Mesodermal cell (in vitro differentiated cells): Measurements from ENCODE around the gene KRT7.
"Not testable (repeated sequence)": the region's sequence is repeated elsewhere in the genome, so short reads cannot be mapped to it uniquely, and the experiment has no call there.

Experiments
- H3K27ac ChIP-seq: 2 replicates; pipeline ENCODE4 v1.7.0; 2013; ENCODE audit warnings: mild to moderate bottlenecking, low read depth, low read length, moderate library complexity; ENCODE audit not compliant: severe bottlenecking
- H3K36me3 ChIP-seq: 2 replicates; pipeline ENCODE4 v1.7.1; 2013; ENCODE audit warnings: mild to moderate bottlenecking, low read length, moderate library complexity; ENCODE audit not compliant: control insufficient read depth, insufficient read depth
- H3K4me1 ChIP-seq: one replicate; pipeline ENCODE4 v1.7.1; 2013; ENCODE audit warnings: mild to moderate bottlenecking, low read length; ENCODE audit not compliant: insufficient read depth, control insufficient read depth, poor library complexity, severe bottlenecking
- H3K4me3 ChIP-seq: 2 replicates; pipeline ENCODE4 v1.7.0; 2013; ENCODE audit warnings: low read length, control low read depth, mild to moderate bottlenecking; ENCODE audit not compliant: insufficient read depth, poor library complexity, severe bottlenecking; ENCODE audit errors: extremely low read depth
- H3K9me3 ChIP-seq: 2 replicates; pipeline ENCODE4 v1.7.1; 2013; ENCODE audit warnings: mild to moderate bottlenecking, low read length, moderate library complexity; ENCODE audit not compliant: control insufficient read depth
- WGBS, 2 experiments: methylation state at CpG; one replicate each; pipeline ENCODE4 v1.1.5; 2013; ENCODE audit warnings: missing lambda C conversion rate in 2 of 2; ENCODE audit not compliant: insufficient coverage in 2 of 2; 5-methylcytosine and 5-hydroxymethylcytosine counted together

The KRT7 gene

GRCh38 chr12:52286857-52287785, 54.1 kb downstream of the KRT7 start:
- H3K4me1 ChIP-seq, H3K27ac ChIP-seq, H3K9me3 ChIP-seq, H3K4me3 ChIP-seq, H3K36me3 ChIP-seq: not testable (repeated sequence)
- WGBS, 2 experiments, result 92 to 97% methylated on average over 3 to 5 of the region's 21 CpGs

- 40% methylated on average over 2 of the region's 17 CpGs; no CpG with 5 or more reads in 1 of the 2 experiments for WGBS, 2 experiments
- H3K4me3 ChIP-seq, result not testable (repeated sequence)
These were observed 55.1 kb downstream of the KRT7 start for GRCh38 chr12:52287816-52288805.

GRCh38 chr12:52290483-52291134, 57.6 kb downstream of the KRT7 start:
- not testable (repeated sequence) for H3K9me3 ChIP-seq, H3K36me3 ChIP-seq, H3K4me3 ChIP-seq, H3K4me1 ChIP-seq, H3K27ac ChIP-seq
- no CpG with 5 or more reads among the region's 5 CpGs for WGBS, 2 experiments

More at GRCh38 chr12:52287816-52288805, 55.1 kb downstream of the KRT7 start:
- not testable (repeated sequence) for H3K36me3 ChIP-seq, H3K4me1 ChIP-seq, H3K9me3 ChIP-seq, H3K27ac ChIP-seq

GRCh38 chr12:52291267-52291935, 58.4 kb downstream of the KRT7 start, which contains the start of gene KRT81:
Gene KRT81 (minus strand): TSS chr12:52291534. CDS start chr12:52291465, 69 bp downstream.
- 76 to 81% methylated on average over 14 to 19 of the region's 32 CpGs for WGBS, 2 experiments
- no peaks in the 10 kb centered on the region for H3K36me3 ChIP-seq
- H3K9me3 ChIP-seq, result no peaks in the 10 kb centered on the region
- no peaks in the 10 kb centered on the region for H3K4me1 ChIP-seq
- no peak within 1 kb of the TSS for H3K27ac ChIP-seq
- H3K4me3 ChIP-seq, result no peak within 1 kb of the TSS

- Histone ChIP-seq H3K36me3 (no peaks in the 10 kb centered on the region), H3K9me3 (no peaks in the 10 kb centered on the region), H3K27ac (no peak overlapping the region), H3K4me1 (no peaks in the 10 kb centered on the region), H3K4me3 (no peak overlapping the region)
- 67% methylated on average over 1 of the region's 1 CpG; no CpG with 5 or more reads in 1 of the 2 experiments for WGBS, 2 experiments
These were observed 60.9 kb downstream of the KRT7 start for GRCh38 chr12:52293926-52294325.

- WGBS, 2 experiments, result 38% methylated on average over 1 of the region's 1 CpG; no CpG with 5 or more reads in 1 of the 2 experiments
- Histone ChIP-seq H3K9me3 (no peaks in the 10 kb centered on the region), H3K4me3 (no peak overlapping the region), H3K36me3 (no peaks in the 10 kb centered on the region), H3K4me1 (no peaks in the 10 kb centered on the region), H3K27ac (no peak overlapping the region)
These were observed 61.8 kb downstream of the KRT7 start for GRCh38 chr12:52294803-52295202.

- H3K4me1 ChIP-seq, result no peaks in the 10 kb centered on the region
- WGBS, 2 experiments, result 80 to 87% methylated on average over 1 of the region's 1 CpG
- no peak overlapping the region for H3K27ac ChIP-seq
- H3K4me3 ChIP-seq, result no peak overlapping the region
- no peaks in the 10 kb centered on the region for H3K36me3 ChIP-seq
- H3K9me3 ChIP-seq, result no peaks in the 10 kb centered on the region
These were observed 62.6 kb downstream of the KRT7 start for GRCh38 chr12:52295663-52296062.

- Histone ChIP-seq H3K9me3 (no peaks in the 10 kb centered on the region), H3K27ac (no peak overlapping the region), H3K36me3 (no peaks in the 10 kb centered on the region), H3K4me1 (no peaks in the 10 kb centered on the region), H3K4me3 (no peak overlapping the region)
- 87 to 91% methylated on average over 5 of the region's 5 CpGs for WGBS, 2 experiments
These were observed 63.7 kb downstream of the KRT7 start for GRCh38 chr12:52296572-52297215.
